Duodenal mucosa (tissue), 2 donors: ENCODE measurements around the gene INO80.
"Not testable (repeated sequence)": the region's sequence is repeated elsewhere in the genome, so short reads cannot be mapped to it uniquely, and the experiment has no call there.

Experiments used
- H3K27ac ChIP-seq: one replicate; pipeline ENCODE4 v1.7.0; 2013; ENCODE audit warnings: low read depth, low read length
- H3K27me3 ChIP-seq, 2 donors: one replicate each; pipeline ENCODE4 v1.7.0; 2013; ENCODE audit warnings: low read length in 2 of 2, control low read depth in 1 of 2; ENCODE audit not compliant: insufficient read depth in 2 of 2, control insufficient read depth in 1 of 2
- H3K36me3 ChIP-seq, 2 donors: one replicate each; pipeline ENCODE4 v1.7.0; 2013; ENCODE audit warnings: low read length in 2 of 2, control low read depth in 1 of 2; ENCODE audit not compliant: insufficient read depth in 2 of 2, control insufficient read depth in 1 of 2
- H3K4me1 ChIP-seq, 2 donors: one replicate each; pipeline ENCODE4 v1.7.0; 2013; ENCODE audit warnings: low read length in 2 of 2, control low read depth in 1 of 2; ENCODE audit not compliant: insufficient read depth in 2 of 2, control insufficient read depth in 1 of 2
- H3K4me3 ChIP-seq, 2 donors: one replicate each; pipeline ENCODE4 v1.7.0; 2013; ENCODE audit warnings: low read length in 2 of 2, low read depth in 1 of 2
- H3K9ac ChIP-seq, 2 donors: one replicate each; pipeline ENCODE4 v1.7.0; 2013; ENCODE audit warnings: low read length in 2 of 2, low read depth in 1 of 2
- H3K9me3 ChIP-seq, 2 donors: one replicate each; pipeline ENCODE4 v1.7.0; 2013; ENCODE audit warnings: low read length in 2 of 2, control low read depth in 1 of 2; ENCODE audit not compliant: control insufficient read depth in 1 of 2

INO80 gene

DNA sequence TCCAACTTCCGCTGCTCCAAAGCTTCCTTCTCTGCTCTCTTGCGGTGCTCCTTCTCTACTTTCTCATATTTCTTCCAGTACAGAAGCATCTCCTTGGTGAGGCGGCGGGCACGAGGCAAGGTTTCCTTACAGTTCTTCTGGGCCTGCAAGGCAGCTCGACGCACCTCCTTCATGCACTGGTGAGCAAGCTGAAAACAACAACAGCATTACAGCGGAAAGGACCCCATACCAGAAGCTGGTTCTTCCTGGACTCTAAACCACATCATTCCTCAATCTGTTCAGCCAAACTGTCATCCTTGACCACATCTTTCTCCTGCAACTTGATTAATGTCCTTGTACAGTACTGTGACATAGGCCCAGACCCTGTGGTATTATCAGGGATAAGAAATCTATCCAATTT is 36.4 kb downstream of the INO80 start:
- no peak overlapping the region for H3K9ac ChIP-seq
- no peaks in the 10 kb centered on the region for H3K4me1 ChIP-seq
- no peak overlapping the region for H3K27ac ChIP-seq
- H3K9me3 ChIP-seq: no peaks in the 10 kb centered on the region
- H3K4me3 ChIP-seq: no peak overlapping the region
- no peaks in the 10 kb centered on the region for H3K27me3 ChIP-seq
- peaks cover 24 to 86% of the 10 kb centered on the region in 2 donors for H3K36me3 ChIP-seq

DNA sequence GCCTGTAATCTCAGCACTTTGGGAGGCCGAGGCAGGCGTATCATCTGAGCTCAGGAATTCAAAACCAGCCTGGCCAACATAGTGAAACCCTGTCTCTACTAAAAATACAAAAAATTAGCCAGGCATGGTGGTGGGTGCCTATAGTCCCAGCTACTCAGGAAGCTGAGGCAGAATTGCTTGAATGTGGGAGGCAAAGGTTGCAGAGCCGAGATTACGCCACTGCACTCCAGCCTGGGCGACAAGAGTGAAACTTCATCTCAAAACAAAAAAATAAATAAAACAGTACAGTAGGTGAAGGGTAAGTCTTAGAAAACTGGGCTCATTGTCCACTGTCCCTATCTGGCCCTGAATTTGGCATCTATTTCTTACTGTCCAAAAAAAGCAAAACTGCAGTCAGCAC is 37.2 kb downstream of the INO80 start:
- H3K4me1 ChIP-seq, H3K9me3 ChIP-seq, H3K27me3 ChIP-seq, H3K4me3 ChIP-seq, H3K9ac ChIP-seq, H3K27ac ChIP-seq: not testable (repeated sequence)
- peaks cover 24 to 86% of the 10 kb centered on the region in 2 donors for H3K36me3 ChIP-seq

DNA sequence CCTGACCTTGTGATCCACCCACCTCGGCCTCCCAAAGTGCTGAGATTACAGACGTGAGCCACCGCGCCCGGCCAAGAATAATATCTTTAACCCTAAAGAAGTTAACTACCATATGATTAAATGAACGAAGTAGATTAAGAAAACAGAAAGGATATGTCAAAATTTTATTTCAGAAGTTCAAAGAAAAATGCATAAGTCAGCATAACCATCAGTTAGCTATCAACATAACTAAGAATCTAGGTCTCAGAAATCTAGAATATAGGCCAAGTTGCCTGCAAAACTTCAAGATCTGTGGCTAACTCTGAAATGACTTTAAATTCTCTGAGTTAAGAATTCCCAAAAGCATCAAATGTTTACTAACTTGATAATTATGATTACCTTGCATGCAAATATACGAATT is 38.0 kb downstream of the INO80 start:
- Histone ChIP-seq H3K27me3 (no peaks in the 10 kb centered on the region), H3K4me1 (no peaks in the 10 kb centered on the region), H3K36me3 (peaks cover 30 to 86% of the 10 kb centered on the region in 2 donors), H3K9me3 (no peaks in the 10 kb centered on the region), H3K4me3 (no peak overlapping the region), H3K27ac (no peak overlapping the region), H3K9ac (no peak overlapping the region)

DNA sequence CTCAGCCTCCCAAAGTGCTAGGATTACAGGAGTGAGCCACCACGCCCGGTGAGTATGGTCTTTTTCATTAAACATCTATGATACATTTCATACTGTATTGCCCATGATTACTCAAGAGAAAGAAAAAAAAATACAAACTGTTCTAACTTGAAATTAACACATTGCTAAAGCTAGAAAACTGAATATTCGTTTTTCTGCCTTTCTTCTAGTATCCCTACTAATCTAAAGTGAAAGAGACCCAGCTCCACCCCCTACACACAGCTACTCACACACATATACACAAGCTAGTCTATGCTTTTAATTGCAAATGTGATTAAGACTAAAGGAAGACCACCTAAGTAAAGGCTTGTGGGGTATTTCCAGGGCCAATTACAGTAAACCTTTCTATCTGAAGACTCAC is 43.1 kb downstream of the INO80 start:
- H3K9ac ChIP-seq: no peak overlapping the region
- no peaks in the 10 kb centered on the region for H3K27me3 ChIP-seq
- no peaks in the 10 kb centered on the region for H3K9me3 ChIP-seq
- H3K36me3 ChIP-seq: peaks cover 17 to 74% of the 10 kb centered on the region in 2 donors
- no peak overlapping the region for H3K4me3 ChIP-seq
- H3K27ac ChIP-seq: no peak overlapping the region
- no peaks in the 10 kb centered on the region for H3K4me1 ChIP-seq

DNA sequence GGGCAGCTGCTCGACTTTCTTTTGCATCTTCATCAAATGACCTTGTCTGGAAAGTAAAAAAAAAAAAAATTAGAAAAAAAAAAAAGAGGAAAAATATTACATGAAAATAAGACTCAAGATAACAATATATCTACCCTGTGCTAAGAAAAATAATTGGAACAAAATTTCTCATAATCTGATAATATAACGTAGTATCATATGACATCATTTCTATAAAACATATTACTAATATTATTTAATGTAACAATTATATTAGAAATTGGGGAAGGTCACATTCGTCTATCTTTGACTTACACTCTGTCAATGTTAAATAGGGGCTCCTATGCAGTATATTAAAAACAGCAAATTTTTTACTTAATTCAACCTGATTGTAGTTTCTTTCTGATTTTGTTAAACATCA is 44.1 kb downstream of the INO80 start:
- H3K9ac ChIP-seq: no peak overlapping the region
- H3K9me3 ChIP-seq: no peaks in the 10 kb centered on the region
- H3K27ac ChIP-seq: no peak overlapping the region
- H3K36me3 ChIP-seq: peaks cover 15 to 75% of the 10 kb centered on the region in 2 donors
- no peaks in the 10 kb centered on the region for H3K4me1 ChIP-seq
- no peaks in the 10 kb centered on the region for H3K27me3 ChIP-seq
- no peak overlapping the region for H3K4me3 ChIP-seq

DNA sequence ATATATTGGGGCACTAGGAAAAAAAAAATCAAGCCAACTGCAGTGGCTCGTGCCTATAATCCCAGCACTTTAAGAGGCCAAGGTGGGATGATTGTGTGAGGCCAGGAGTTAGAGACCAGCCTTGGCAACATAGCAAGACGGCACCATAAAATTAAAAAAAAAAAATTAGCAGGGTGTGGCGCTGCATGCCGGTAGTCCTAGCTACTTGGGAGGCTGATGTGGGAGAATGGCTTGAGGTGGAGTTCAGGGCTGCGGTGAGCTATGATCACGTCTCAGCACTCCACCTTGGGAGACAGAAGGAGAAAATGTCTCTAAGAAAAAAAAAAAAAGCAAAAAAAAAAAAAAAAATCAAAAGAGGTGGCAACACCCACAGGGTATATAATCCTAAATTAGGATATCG is 49.6 kb downstream of the INO80 start:
- Histone ChIP-seq H3K27me3 (no peaks in the 10 kb centered on the region), H3K4me1 (no peaks in the 10 kb centered on the region), H3K27ac (no peak overlapping the region), H3K9ac (no peak overlapping the region), H3K4me3 (no peak overlapping the region), H3K9me3 (no peaks in the 10 kb centered on the region), H3K36me3 (peaks cover 9 to 68% of the 10 kb centered on the region in 2 donors)

DNA sequence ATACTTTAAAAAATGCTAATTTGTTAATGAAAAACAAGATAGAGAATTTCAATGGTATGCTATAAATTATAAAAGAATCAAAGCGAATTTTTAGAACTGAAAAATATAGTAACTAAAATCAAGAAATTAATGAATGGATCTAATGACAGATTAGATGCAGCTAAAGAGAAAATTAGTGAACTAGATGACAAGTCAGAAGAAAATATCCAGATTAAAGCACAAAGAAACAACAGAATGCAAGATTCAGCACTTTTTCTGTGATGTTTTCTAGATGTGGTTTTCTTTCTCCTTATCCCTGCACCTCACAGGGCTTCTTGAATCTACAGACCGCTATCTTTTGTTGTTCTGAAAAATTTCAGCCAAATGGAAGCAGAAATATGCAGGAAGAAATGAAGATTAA is 54.4 kb downstream of the INO80 start:
- H3K27ac ChIP-seq: no peak overlapping the region
- H3K9me3 ChIP-seq: no peaks in the 10 kb centered on the region
- no peaks in the 10 kb centered on the region for H3K27me3 ChIP-seq
- no peak overlapping the region for H3K9ac ChIP-seq
- H3K4me3 ChIP-seq: no peak overlapping the region
- no peaks in the 10 kb centered on the region for H3K4me1 ChIP-seq
- H3K36me3 ChIP-seq: peaks cover 13 to 71% of the 10 kb centered on the region in 2 donors

DNA sequence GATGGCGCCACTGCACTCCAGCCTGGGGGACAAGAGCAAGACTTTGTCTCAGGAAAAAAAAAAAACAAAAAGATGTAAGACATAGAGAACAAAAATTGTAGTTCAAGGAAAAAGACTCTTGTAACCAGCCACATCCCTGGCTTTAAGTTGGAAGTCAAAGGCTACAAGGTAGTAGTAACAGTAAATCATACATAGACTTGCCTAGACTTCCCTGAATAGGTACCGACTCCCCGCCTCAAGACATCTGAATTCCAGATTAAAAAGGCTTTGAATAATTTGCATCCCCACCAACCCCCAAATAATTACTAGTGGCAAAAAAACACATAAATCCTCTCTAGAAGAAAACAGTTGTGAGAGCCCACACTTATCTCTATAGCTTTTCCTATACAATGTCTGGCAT is 55.6 kb downstream of the INO80 start:
- no peaks in the 10 kb centered on the region for H3K27me3 ChIP-seq
- H3K27ac ChIP-seq: no peak overlapping the region
- H3K36me3 ChIP-seq: peaks cover 21 to 72% of the 10 kb centered on the region in 2 donors

DNA sequence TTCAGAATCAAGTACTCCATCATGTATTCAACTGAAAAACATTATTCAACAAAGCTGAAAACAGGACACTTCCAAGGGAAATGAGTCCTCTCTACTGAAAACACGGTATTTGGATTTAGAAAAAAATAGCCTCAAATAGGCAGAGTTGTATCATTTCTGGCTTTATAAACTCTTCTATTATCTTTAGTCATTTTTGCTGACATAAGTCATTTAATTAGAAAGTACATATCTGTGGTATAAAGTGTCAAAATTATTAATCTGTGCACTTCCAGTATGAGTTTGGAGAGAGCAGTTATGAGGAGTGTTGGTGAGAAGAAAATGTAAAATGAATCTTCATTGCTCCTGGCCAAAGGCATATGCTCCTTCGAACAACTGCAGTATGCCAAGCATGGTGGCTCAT is 59.3 kb downstream of the INO80 start:
- no peak overlapping the region for H3K4me3 ChIP-seq
- H3K27me3 ChIP-seq: no peaks in the 10 kb centered on the region
- H3K9me3 ChIP-seq: no peaks in the 10 kb centered on the region
- peaks cover 37 to 77% of the 10 kb centered on the region in 2 donors for H3K36me3 ChIP-seq
- no peak overlapping the region for H3K9ac ChIP-seq
- no peak overlapping the region for H3K27ac ChIP-seq
- H3K4me1 ChIP-seq: no peaks in the 10 kb centered on the region

More for the DNA sequence above, 55.6 kb downstream of the INO80 start:
- Histone ChIP-seq H3K9ac (no peak overlapping the region), H3K4me1 (no peaks in the 10 kb centered on the region), H3K9me3 (no peaks in the 10 kb centered on the region), H3K4me3 (no peak overlapping the region)

DNA sequence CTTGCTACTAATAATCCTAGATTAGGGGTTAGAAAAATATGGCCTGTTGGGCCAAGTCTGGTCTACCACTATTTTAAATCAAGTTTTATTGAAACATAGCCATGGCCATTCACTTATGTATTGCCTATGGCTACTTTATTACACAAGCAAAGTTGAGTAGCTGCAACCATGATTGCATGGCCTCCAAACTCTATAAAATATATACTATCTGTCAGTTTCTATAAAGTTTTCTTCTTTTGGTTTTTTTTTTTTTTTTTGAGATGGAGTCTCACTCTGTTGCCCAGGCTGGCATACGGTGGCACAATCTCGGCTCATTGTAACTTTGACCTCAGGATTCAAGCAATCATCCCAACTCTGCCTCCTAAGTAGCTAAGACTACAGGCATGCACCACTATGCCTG is 60.4 kb downstream of the INO80 start:
- Histone ChIP-seq H3K9me3 (no peaks in the 10 kb centered on the region), H3K27ac (no peak overlapping the region), H3K9ac (no peak overlapping the region), H3K27me3 (no peaks in the 10 kb centered on the region), H3K36me3 (peaks cover 40 to 79% of the 10 kb centered on the region in 2 donors), H3K4me3 (no peak overlapping the region), H3K4me1 (no peaks in the 10 kb centered on the region)

DNA sequence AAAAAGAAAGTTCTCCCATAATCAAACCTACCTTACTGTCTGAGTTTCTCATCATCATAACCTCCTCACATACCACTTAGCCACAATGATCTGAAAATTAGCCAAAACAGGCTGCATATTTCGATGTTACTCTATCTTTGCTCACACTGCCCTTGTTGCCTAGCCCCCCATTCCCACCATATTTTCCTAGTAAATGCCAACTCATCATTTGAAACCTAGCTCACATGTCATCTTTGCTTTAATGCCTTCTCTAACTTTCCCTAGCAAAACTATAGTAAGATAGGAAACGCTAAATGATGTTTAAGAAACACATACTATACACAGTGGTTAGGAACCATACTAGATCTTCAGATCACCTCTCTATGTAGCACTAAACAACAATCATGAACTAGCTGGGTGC is 64.9 kb downstream of the INO80 start:
- Histone ChIP-seq H3K36me3 (peaks cover 41 to 73% of the 10 kb centered on the region in 2 donors), H3K4me3 (no peak overlapping the region), H3K27ac (no peak overlapping the region), H3K9ac (no peak overlapping the region), H3K27me3 (no peaks in the 10 kb centered on the region), H3K9me3 (no peaks in the 10 kb centered on the region), H3K4me1 (peaks cover 16 to 22% of the 10 kb centered on the region in 2 donors)
